Fibroblast of the aortic adventitia (primary cell): Measurements from ENCODE around the gene UIMC1. TPM values are rescaled to one million over a fixed set of nuclear protein-coding genes. Genes with fewer than 3 reads are reported as not detected.

Experiments
- DNase-seq: peaks from one replicate; pipeline ENCODE4 v3.0.0-alpha.2; 2010; ENCODE audit warnings: low read depth
- H3K4me3 ChIP-seq: 2 replicates; pipeline ENCODE4 v1.5.1; 2011; ENCODE audit warnings: low read depth, mild to moderate bottlenecking, control low read depth, low read length, moderate library complexity
- total RNA-seq: library from RNA; depleted of rRNA; stranded (reverse); fragments of >200 nt; gene quantifications from 2 replicates; pipeline ENCODE4 v1.2.3, GENCODE V29; 2012; ENCODE audit warnings: low replicate concordance
- TF ChIP-seq, protein P1 (sequence below): IDR thresholded peaks from 2 replicates; pipeline ENCODE4 v1.5.1; 2011; ENCODE audit warnings: mild to moderate bottlenecking, low read length, control low read depth, inconsistent platforms; ENCODE audit not compliant: insufficient read depth

Gene UIMC1
- total RNA-seq, 1 donor, result 34.7 TPM

GRCh38 chr5:176881021-176881749 is 125.4 kb downstream of the UIMC1 start:
- TF ChIP-seq, protein P1, sequence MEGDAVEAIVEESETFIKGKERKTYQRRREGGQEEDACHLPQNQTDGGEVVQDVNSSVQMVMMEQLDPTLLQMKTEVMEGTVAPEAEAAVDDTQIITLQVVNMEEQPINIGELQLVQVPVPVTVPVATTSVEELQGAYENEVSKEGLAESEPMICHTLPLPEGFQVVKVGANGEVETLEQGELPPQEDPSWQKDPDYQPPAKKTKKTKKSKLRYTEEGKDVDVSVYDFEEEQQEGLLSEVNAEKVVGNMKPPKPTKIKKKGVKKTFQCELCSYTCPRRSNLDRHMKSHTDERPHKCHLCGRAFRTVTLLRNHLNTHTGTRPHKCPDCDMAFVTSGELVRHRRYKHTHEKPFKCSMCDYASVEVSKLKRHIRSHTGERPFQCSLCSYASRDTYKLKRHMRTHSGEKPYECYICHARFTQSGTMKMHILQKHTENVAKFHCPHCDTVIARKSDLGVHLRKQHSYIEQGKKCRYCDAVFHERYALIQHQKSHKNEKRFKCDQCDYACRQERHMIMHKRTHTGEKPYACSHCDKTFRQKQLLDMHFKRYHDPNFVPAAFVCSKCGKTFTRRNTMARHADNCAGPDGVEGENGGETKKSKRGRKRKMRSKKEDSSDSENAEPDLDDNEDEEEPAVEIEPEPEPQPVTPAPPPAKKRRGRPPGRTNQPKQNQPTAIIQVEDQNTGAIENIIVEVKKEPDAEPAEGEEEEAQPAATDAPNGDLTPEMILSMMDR, result no peak
- no peak overlapping the region for H3K4me3 ChIP-seq
- no peak for DNase-seq

GRCh38 chr5:176880366-176881020 is 126.1 kb downstream of the UIMC1 start:
- TF ChIP-seq, protein P1, result no peak
- no peak for DNase-seq
- no peak overlapping the region for H3K4me3 ChIP-seq

- DNase-seq, result no peak
- TF ChIP-seq, protein P1, result no peak
- no peak overlapping the region for H3K4me3 ChIP-seq
Observed at GRCh38 chr5:176879663-176880361, 126.8 kb downstream of the UIMC1 start.

GRCh38 chr5:176878906-176879662 is 127.5 kb downstream of the UIMC1 start:
- DNase-seq, result no peak
- TF ChIP-seq, protein P1, result no peak
- H3K4me3 ChIP-seq, result no peak overlapping the region

- no peak for DNase-seq
- H3K4me3 ChIP-seq, result no peak overlapping the region
- TF ChIP-seq, protein P1, result no peak
Observed at GRCh38 chr5:176878463-176878862, 128.1 kb downstream of the UIMC1 start.

- H3K4me3 ChIP-seq, result no peak overlapping the region
- TF ChIP-seq, protein P1, result no peak
- DNase-seq, result no peak
Observed at GRCh38 chr5:176877793-176878331, 128.7 kb downstream of the UIMC1 start.
